Lower leg skin (tissue), 3 donors: ENCODE data around the gene HOXB8.

Source experiments
- POLR2A ChIP-seq, 2 donors: fragments of 450-650 bp; IDR thresholded peaks; one replicate each; pipeline ENCODE4 v1.6.1; 2016 to 2017; ENCODE audit warnings: antibody characterized with exemption in 2 of 2, mild to moderate bottlenecking in 1 of 2, moderate library complexity in 1 of 2
- TF ChIP-seq, protein P1 (sequence below), 3 donors: fragments of 450-650 bp; IDR thresholded peaks; one replicate each; pipeline ENCODE4 v1.5.1; 2016; ENCODE audit warnings: antibody characterized with exemption in 3 of 3, mild to moderate bottlenecking in 3 of 3, moderate library complexity in 2 of 3

DNA sequence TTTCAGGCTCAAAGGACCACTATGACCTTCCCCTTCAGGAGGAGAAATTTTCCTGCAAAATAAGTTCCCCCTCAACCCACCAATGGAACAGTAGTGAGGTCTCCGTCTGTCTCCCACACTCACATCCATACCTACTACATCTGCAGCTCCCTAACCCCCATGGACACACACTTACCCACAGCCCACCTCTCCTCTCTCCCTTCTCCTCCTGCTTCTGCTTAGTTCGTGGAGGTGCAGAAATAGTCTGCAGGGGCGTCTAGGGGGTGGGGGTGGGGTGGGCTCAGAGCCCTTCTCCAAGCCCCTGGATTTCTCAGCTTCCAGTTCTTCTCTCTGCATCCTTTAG, 45.9 kb downstream of the HOXB8 start:
- TF ChIP-seq, protein P1, sequence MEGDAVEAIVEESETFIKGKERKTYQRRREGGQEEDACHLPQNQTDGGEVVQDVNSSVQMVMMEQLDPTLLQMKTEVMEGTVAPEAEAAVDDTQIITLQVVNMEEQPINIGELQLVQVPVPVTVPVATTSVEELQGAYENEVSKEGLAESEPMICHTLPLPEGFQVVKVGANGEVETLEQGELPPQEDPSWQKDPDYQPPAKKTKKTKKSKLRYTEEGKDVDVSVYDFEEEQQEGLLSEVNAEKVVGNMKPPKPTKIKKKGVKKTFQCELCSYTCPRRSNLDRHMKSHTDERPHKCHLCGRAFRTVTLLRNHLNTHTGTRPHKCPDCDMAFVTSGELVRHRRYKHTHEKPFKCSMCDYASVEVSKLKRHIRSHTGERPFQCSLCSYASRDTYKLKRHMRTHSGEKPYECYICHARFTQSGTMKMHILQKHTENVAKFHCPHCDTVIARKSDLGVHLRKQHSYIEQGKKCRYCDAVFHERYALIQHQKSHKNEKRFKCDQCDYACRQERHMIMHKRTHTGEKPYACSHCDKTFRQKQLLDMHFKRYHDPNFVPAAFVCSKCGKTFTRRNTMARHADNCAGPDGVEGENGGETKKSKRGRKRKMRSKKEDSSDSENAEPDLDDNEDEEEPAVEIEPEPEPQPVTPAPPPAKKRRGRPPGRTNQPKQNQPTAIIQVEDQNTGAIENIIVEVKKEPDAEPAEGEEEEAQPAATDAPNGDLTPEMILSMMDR (IDR thresholded peaks at IDR 0.05) = no peak
- TF ChIP-seq POLR2A (IDR thresholded peaks at IDR 0.05) = no peak
